NCI-H2029 (cell line): ENCODE results near the gene KRTAP10-9.
"Not testable (repeated sequence)": the region's sequence is repeated elsewhere in the genome, so short reads cannot be mapped to it uniquely, and the experiment has no call there.

Source experiments
- DNase-seq: peaks from one replicate; lab custom pipeline; 2025; lab: John Stamatoyannopoulos, UW

The KRTAP10-9 gene

GRCh38 chr21:44615466-44615865, 11.4 kb upstream of the KRTAP10-9 start:
- no peak for DNase-seq

DNA sequence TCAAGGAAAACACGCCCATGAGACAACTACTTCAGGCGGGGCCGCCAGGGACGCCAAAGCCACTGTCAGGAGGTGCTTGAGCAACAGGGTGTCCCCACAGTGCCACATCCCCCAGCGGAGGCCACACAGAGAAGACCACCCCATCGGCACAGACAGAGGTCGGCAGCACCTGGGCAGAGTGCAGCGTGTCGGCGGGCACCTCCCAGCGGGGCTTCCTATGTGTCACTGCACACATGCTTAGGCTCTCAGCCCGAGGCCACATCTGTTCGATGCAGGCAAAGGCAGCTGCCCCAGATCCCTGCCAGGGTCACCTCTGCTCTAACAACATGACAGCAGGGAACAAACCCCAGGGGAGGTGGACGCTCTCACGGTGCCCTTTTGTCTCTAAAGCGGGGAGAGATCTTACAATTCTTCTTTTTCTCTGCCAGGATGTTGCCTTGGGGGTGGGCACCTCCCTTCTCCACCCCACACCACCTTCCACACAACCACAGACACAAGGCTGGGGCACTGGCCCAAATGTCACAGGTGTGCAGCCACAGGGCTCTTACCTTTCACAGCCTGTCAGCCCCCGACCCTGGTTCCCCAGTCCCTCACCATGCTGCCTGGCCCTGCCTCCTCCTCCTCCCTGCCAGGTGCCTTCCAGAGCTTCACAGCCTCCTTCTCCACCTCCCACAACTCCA, 10.8 kb upstream of the KRTAP10-9 start:
- DNase-seq: no peak

- no peak for DNase-seq
Measured at GRCh38 chr21:44616591-44616926, 10.3 kb upstream of the KRTAP10-9 start.

- no peak for DNase-seq
Measured at GRCh38 chr21:44617071-44617501, 9.8 kb upstream of the KRTAP10-9 start.

GRCh38 chr21:44618504-44618903, 8.4 kb upstream of the KRTAP10-9 start:
- DNase-seq: no peak

DNA sequence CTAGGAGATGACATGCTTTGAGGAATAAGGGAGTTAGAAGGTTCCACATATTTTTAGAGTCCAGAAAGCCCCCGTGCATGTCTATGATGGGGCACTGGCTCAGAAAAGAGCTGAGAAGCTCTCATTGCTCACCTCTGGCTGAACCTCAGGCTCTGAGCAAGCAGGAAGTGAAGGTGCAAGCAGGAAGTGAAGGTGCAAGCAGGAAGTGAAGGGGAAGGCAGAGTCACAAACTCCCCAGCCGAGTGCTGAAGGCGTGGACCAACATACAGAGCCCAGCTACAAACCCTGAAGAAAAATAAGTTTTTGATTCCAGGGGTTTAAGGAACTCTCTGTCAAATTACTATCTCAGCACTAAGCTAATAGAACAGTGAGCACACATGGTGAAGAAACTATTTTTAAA, 8.0 kb upstream of the KRTAP10-9 start:
- no peak for DNase-seq

GRCh38 chr21:44619886-44620285, 7.0 kb upstream of the KRTAP10-9 start:
- DNase-seq: no peak

- DNase-seq: no peak
Measured at GRCh38 chr21:44623575-44623974, 3.3 kb upstream of the KRTAP10-9 start.

GRCh38 chr21:44625756-44626155, 1.1 kb upstream of the KRTAP10-9 start:
- no peak for DNase-seq

DNA sequence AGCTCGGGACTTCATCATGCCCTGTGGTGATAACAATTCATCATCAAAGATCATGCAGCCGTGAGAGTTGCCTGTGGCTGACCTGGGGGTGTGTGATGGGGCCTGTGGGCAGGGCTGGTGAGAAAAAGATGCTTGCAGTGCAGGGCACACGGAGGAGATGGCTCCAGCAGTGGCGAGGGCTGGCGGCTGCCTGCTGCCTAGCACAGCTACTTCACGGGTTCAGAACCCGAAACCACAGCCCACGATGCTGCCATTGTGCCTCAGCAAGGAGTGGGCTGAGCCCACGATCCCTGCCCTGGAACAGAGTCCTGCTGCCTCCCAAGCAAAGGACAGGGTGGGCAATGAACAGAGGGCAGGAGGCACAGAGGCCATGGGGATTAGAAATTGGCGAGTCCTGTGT, 631 bp upstream of the KRTAP10-9 start:
- DNase-seq: no peak

DNA sequence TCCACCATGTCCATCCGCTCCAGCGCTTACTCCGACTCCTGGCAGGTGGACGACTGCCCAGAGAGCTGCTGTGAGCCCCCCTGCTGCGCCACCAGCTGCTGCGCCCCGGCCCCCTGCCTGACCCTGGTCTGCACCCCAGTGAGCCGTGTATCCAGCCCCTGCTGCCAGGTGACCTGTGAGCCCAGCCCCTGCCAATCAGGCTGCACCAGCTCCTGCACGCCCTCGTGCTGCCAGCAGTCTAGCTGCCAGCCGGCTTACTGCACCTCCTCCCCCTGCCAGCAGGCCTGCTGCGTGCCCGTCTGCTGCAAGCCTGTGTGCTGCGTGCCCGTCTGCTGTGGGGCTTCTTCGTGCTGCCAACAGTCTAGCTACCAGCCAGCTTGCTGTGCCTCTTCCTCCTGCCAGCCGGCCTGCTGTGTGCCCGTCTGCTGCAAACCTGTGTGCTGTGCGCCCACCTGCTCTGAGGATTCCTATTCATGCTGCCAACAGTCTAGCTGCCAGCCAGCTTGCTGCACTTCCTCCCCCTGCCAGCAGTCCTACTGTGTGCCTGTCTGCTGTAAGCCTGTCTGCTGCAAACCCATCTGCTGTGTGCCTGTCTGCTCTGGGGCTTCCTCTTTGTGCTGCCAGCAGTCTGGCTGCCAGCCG, 409 bp downstream of the KRTAP10-9 start:
- not testable (repeated sequence) for DNase-seq

DNA sequence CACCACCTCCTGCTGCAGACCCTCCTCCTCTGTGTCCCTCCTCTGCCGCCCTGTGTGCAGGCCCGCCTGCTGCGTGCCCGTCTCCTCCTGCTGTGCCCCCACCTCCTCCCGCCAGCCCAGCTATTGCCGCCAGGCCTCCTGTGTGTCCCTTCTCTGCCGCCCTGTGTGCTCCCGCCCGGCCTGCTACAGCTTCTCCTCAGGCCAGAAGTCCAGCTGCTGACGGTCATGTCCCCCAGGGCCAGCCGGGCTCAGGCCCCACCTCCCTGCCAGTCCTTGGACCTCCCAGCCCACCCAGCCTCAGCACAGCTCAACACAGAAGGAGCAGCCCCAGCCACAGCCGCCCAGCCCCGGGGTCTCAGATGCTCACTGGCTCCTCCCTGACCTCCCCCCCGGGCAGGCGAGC, 939 bp downstream of the KRTAP10-9 start:
- not testable (repeated sequence) for DNase-seq

- DNase-seq: no peak
Measured at GRCh38 chr21:44628707-44629391, 2.0 kb downstream of the KRTAP10-9 start.

GRCh38 chr21:44630440-44630839, 3.5 kb downstream of the KRTAP10-9 start:
- DNase-seq: no peak

- no peak for DNase-seq
Measured at GRCh38 chr21:44632067-44632466, 5.2 kb downstream of the KRTAP10-9 start.

GRCh38 chr21:44636209-44637017, 9.5 kb downstream of the KRTAP10-9 start:
- DNase-seq: no peak

DNA sequence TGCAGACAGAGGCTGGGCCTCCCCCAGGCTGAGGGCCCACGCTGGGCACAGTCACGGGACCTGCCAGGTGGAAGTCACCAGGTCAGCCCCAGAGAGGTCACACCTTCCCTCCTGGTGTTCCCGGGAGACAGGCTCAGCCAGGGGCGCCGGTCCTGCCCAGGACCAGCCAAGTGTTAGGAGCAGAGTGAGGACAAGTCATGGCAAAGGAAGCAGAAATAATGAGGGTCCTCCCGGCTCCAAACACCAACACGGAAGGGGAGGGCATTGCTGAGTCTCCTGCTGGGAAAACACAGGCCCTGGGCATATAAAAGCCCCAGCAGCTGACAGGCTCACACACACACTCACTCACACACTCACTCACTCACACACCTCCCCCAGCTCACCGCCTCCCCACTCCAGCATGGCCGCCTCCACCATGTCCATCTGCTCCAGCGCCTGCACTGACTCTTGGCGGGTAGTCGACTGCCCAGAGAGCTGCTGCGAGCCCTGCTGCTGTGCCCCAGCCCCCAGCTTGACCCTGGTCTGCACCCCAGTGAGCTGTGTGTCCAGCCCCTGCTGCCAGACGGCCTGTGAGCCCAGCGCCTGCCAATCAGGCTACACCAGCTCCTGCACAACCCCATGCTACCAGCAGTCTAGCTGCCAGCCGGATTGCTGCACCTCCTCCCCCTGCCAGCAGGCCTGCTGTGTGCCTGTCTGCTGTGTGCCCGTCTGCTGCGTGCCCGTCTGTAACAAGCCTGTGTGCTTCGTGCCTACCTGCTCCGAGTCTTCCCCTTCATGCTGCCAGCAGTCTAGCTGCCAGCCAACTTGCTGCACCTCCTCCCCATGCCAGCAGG, 10.3 kb downstream of the KRTAP10-9 start, which contains the start of gene KRTAP10-10:
KRTAP10-10 (plus strand) TSS at position 339 of the 833 bp plus-strand sequence; CDS start at position 401, 62 bp downstream.
- no peak for DNase-seq

GRCh38 chr21:44637851-44638348, 11.0 kb downstream of the KRTAP10-9 start:
- not testable (repeated sequence) for DNase-seq

DNA sequence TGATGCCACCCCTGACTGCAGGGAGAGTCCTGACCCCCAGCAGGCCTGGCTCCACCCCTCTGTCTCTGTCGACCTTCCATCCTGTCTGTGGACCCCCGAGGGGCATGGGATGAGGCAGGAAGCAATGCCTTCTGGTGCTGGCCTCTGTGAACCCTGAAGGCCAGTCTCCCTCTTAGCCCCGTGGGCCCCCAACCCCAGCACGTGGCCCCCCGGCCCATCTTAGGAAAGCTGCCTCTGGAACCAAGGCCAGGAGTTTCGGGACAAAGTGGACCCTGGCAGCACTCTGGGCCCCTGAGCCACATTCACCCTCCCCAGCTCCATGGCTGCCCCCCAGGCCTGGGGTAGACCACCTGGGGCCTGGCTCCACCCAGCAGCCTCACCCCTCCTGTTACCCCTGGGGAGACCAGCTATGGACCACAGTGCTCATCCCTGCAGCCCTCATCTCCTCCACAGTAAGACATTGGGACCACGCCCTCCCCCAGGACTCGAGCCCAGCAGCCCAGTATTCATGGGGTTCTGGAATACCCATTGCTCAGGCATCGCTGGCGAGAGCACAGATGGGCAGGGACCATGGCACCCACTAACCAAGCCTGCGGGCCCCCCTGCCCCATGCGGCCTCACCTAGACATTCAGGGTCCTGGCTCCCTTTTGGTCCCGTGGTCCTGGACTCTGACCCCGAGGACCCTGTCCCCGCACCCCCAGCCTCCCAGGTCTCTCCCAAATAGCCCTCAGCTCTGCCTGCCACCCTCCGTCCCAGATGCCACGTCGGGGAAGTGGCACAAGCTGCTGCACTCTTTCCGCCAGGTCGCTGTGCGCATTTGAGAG, 11.8 kb downstream of the KRTAP10-9 start:
- not testable (repeated sequence) for DNase-seq

DNA sequence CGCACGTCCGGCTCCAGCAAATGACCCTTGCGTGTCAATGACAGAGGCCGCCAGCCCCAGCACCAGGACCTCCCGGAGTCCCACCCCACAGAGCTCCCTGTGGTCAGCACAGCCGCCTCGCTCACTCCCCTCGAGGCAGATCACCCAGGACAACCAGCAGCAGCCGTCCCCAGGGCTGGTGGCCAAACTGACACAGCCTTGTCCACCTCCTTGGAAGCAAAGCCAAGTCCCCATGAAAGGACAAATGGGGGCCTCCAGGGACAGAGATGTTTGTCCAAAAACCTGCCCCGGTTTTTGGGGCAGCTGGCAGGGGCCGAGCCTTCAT, 12.4 kb downstream of the KRTAP10-9 start:
- DNase-seq: no peak
